A549 (cell line): ENCODE data around the gene MAPK8IP3. TPM values are rescaled to one million over a fixed set of nuclear protein-coding genes. Genes with fewer than 3 reads are reported as not detected.

ENCODE experiments used
- ATAC-seq, 2 experiments: fragments of 200-7000 bp in 1 of 2; fragments of >200 bp in 1 of 2; cut with Nextera tagmentation in 1 of 2; cut with Tn5 transposase in 1 of 2; 3 replicates each; pipeline versions ENCODE4 v1.8.0 to v1.9.1; 2018 to 2020; ENCODE audit warnings: mild to moderate bottlenecking in 1 of 2, moderate library complexity in 1 of 2
- CTCF ChIA-PET: fragments of 300-600 bp; sonication (Branson Sonifier 250); formaldehyde crosslinking; extraction: SDS; loops from one replicate; lab custom pipeline; 2021; ENCODE audit warnings: antibody characterized with exemption, inconsistent platforms; lab: Yijun Ruan, JAX
- POLR2A ChIA-PET: fragments of 350-600 bp; formaldehyde crosslinking; extraction: SDS; loops from one replicate; lab custom pipeline; 2021; ENCODE audit warnings: antibody characterized with exemption, inconsistent platforms; lab: Yijun Ruan, JAX
- DNase-seq, 2 experiments: peaks; one replicate each; pipeline versions ENCODE4 v3.0.0 to v3.0.0-alpha.2; 2011 to 2016; ENCODE audit warnings: low read depth in 1 of 2, low spot score in 1 of 2
- FAIRE-seq: peaks from 2 replicates; lab custom pipeline; 2011; peaks lifted over from hg19 to GRCh38; lab: Jason Lieb, UNC
- H3K27ac ChIP-seq, 2 experiments: fragments of >200 bp; sonication (Bioruptor Twin); formaldehyde crosslinking; 3 replicates each; pipeline ENCODE4 v1.5.1; 2016 to 2017
- H3K4me1 ChIP-seq: fragments of >200 bp; sonication (Bioruptor Twin); formaldehyde crosslinking; 3 replicates; pipeline ENCODE4 v1.6.1; 2016
- H3K4me2 ChIP-seq: fragments of >200 bp; sonication (Bioruptor Twin); formaldehyde crosslinking; 3 replicates; pipeline ENCODE4 v1.6.1; 2016
- H3K4me3 ChIP-seq: fragments of >200 bp; sonication (Bioruptor Twin); formaldehyde crosslinking; 3 replicates; pipeline ENCODE4 v1.5.1; 2016
- H3K9me3 ChIP-seq: fragments of >200 bp; sonication (Bioruptor Twin); formaldehyde crosslinking; 3 replicates; pipeline ENCODE4 v1.6.1; 2016
- HOXB13 ChIP-seq: fragments of 250-450 bp; sonication (Bioruptor Pico); IDR thresholded peaks from 2 replicates; pipeline ENCODE4 v1.5.0; 2020; ENCODE audit warnings: low read depth, mild to moderate bottlenecking, moderate library complexity
- POLR2AphosphoS2 ChIP-seq: conservative IDR thresholded peaks from 2 replicates; pipeline ENCODE4 v1.6.1; 2012; ENCODE audit warnings: low read length, improper control_type of control experiment, inconsistent platforms
- ZFP36 ChIP-seq: fragments of 450-650 bp; IDR thresholded peaks from 2 replicates; pipeline ENCODE4 v1.6.1; 2014; ENCODE audit warnings: borderline replicate concordance; ENCODE audit not compliant: partially characterized antibody
- WGBS: methylation state at CpG from one replicate; pipeline ENCODE4 v1.1.6; 2017; ENCODE audit errors: missing lambda C conversion rate; 5-methylcytosine and 5-hydroxymethylcytosine counted together
- polyA plus RNA-seq, 4 experiments: library from polyadenylated mRNA; depleted of rRNA in 3 of 4; stranded (reverse); fragments of >200 nt; fragmentation: RNase III in 1 of 4; extraction: RNeasy Plus Mini Kit Qiagen cat#74134 plus additional on column Dnase treatment in 1 of 4; gene quantifications; 2 replicates in 3 of 4; 3 replicates in 1 of 4; pipeline ENCODE4 v1.2.3, GENCODE V29; 2011 to 2017
- small RNA-seq, 6 experiments: library from RNA; depleted of rRNA; stranded (forward); fragments of <200 nt; gene quantifications; one replicate each; pipeline ENCODE3, GENCODE V24; 2012

Gene MAPK8IP3
- polyA plus RNA-seq, 2 of the 4 experiments (the other 2 are of a cell fraction): 12.0 to 53.3 TPM

- Histone ChIP-seq H3K27ac (no peak overlapping the region), H3K4me1 (no peaks in the 10 kb centered on the region), H3K4me2 (no peak overlapping the region), H3K9me3 (no peaks in the 10 kb centered on the region), H3K4me3 (no peak overlapping the region)
- ChIA-PET POLR2A (no interaction called here), CTCF (no interaction called here)
- no peak for ATAC-seq
- no peak for DNase-seq
- 93% methylated on average over 15 of the region's 15 CpGs for WGBS
- no peak for FAIRE-seq
- no peak for TF ChIP-seq POLR2AphosphoS2
- TF ChIP-seq ZFP36: no peak
- TF ChIP-seq HOXB13: no peak
Observed at GRCh38 chr16:1819611-1820010, 113.6 kb downstream of the MAPK8IP3 start.

Small RNA genes within 50 kb of the gene (small RNA-seq; reads per million reads assigned to genes)
- gene MIR3177: 0 to 5.4 (median 1.3) reads per million in 6 experiments

Other genes starting within 250 kb of the MAPK8IP3 start
- 17.2 and 19.9 TPM in 2 replicates for gene CLCN7, start 231.2 kb upstream of the MAPK8IP3 start, polyA plus RNA-seq (2011; rRNA removed)
- 51.6 to 69.7 TPM (median 62.8 TPM) in 3 replicates for gene CLCN7, start 231.2 kb upstream of the MAPK8IP3 start, polyA plus RNA-seq (2017; fragmentation: RNase III; extraction: RNeasy Plus Mini Kit Qiagen cat#74134 plus additional on column Dnase treatment)
- not detected in 2 replicates for gene PTX4, start 217.3 kb upstream of the MAPK8IP3 start, polyA plus RNA-seq (2011; rRNA removed)
- gene PTX4, start 217.3 kb upstream of the MAPK8IP3 start, polyA plus RNA-seq (2017; fragmentation: RNase III; extraction: RNeasy Plus Mini Kit Qiagen cat#74134 plus additional on column Dnase treatment): 0.07 TPM in 2 of 3 replicates, not detected in the other
- gene TELO2, start 212.8 kb upstream of the MAPK8IP3 start, polyA plus RNA-seq (2011; rRNA removed): 9.2 and 10.6 TPM in 2 replicates
- gene TELO2, start 212.8 kb upstream of the MAPK8IP3 start, polyA plus RNA-seq (2017; fragmentation: RNase III; extraction: RNeasy Plus Mini Kit Qiagen cat#74134 plus additional on column Dnase treatment): 30.4 to 35.0 TPM (median 34.8 TPM) in 3 replicates
- not detected in 2 replicates for gene TMEM204, start 172.5 kb upstream of the MAPK8IP3 start, polyA plus RNA-seq (2011; rRNA removed)
- not detected in 3 replicates for gene TMEM204, start 172.5 kb upstream of the MAPK8IP3 start, polyA plus RNA-seq (2017; fragmentation: RNase III; extraction: RNeasy Plus Mini Kit Qiagen cat#74134 plus additional on column Dnase treatment)
- 6.8 and 6.9 TPM in 2 replicates for gene IFT140, start 94.1 kb upstream of the MAPK8IP3 start, polyA plus RNA-seq (2011; rRNA removed)
- gene IFT140, start 94.1 kb upstream of the MAPK8IP3 start, polyA plus RNA-seq (2017; fragmentation: RNase III; extraction: RNeasy Plus Mini Kit Qiagen cat#74134 plus additional on column Dnase treatment): 11.1 to 14.4 TPM (median 13.7 TPM) in 3 replicates
- gene CRAMP1, start 93.8 kb upstream of the MAPK8IP3 start, polyA plus RNA-seq (2011; rRNA removed): 6.5 and 8.6 TPM in 2 replicates
- 8.6 to 9.1 TPM (median 9.1 TPM) in 3 replicates for gene CRAMP1, start 93.8 kb upstream of the MAPK8IP3 start, polyA plus RNA-seq (2017; fragmentation: RNase III; extraction: RNeasy Plus Mini Kit Qiagen cat#74134 plus additional on column Dnase treatment)
- 91.6 and 97.6 TPM in 2 replicates for gene JPT2, start 27.9 kb upstream of the MAPK8IP3 start, polyA plus RNA-seq (2011; rRNA removed)
- gene JPT2, start 27.9 kb upstream of the MAPK8IP3 start, polyA plus RNA-seq (2017; fragmentation: RNase III; extraction: RNeasy Plus Mini Kit Qiagen cat#74134 plus additional on column Dnase treatment): 139 to 156 TPM (median 150 TPM) in 3 replicates
- gene NME3, start 65.3 kb downstream of the MAPK8IP3 start, polyA plus RNA-seq (2011; rRNA removed): 15.2 and 15.7 TPM in 2 replicates
- gene NME3, start 65.3 kb downstream of the MAPK8IP3 start, polyA plus RNA-seq (2017; fragmentation: RNase III; extraction: RNeasy Plus Mini Kit Qiagen cat#74134 plus additional on column Dnase treatment): 46.4 to 59.2 TPM (median 49.9 TPM) in 3 replicates
- 2.9 and 3.7 TPM in 2 replicates for gene EME2, start 66.6 kb downstream of the MAPK8IP3 start, polyA plus RNA-seq (2011; rRNA removed)
- 13.0 to 17.3 TPM (median 16.5 TPM) in 3 replicates for gene EME2, start 66.6 kb downstream of the MAPK8IP3 start, polyA plus RNA-seq (2017; fragmentation: RNase III; extraction: RNeasy Plus Mini Kit Qiagen cat#74134 plus additional on column Dnase treatment)
- gene MRPS34, start 66.9 kb downstream of the MAPK8IP3 start, polyA plus RNA-seq (2011; rRNA removed): 105 and 118 TPM in 2 replicates
- 210 to 220 TPM (median 214 TPM) in 3 replicates for gene MRPS34, start 66.9 kb downstream of the MAPK8IP3 start, polyA plus RNA-seq (2017; fragmentation: RNase III; extraction: RNeasy Plus Mini Kit Qiagen cat#74134 plus additional on column Dnase treatment)
- gene SPSB3, start 76.4 kb downstream of the MAPK8IP3 start, polyA plus RNA-seq (2011; rRNA removed): 9.2 and 10.6 TPM in 2 replicates
- gene SPSB3, start 76.4 kb downstream of the MAPK8IP3 start, polyA plus RNA-seq (2017; fragmentation: RNase III; extraction: RNeasy Plus Mini Kit Qiagen cat#74134 plus additional on column Dnase treatment): 10.6 to 17.3 TPM (median 14.6 TPM) in 3 replicates
- 21.9 and 24.7 TPM in 2 replicates for gene NUBP2, start 76.8 kb downstream of the MAPK8IP3 start, polyA plus RNA-seq (2011; rRNA removed)
- gene NUBP2, start 76.8 kb downstream of the MAPK8IP3 start, polyA plus RNA-seq (2017; fragmentation: RNase III; extraction: RNeasy Plus Mini Kit Qiagen cat#74134 plus additional on column Dnase treatment): 58.9 to 65.3 TPM (median 60.7 TPM) in 3 replicates
- gene IGFALS, start 87.5 kb downstream of the MAPK8IP3 start, polyA plus RNA-seq (2011; rRNA removed): 0.08 TPM in 1 of 2 replicates, not detected in the other
- gene IGFALS, start 87.5 kb downstream of the MAPK8IP3 start, polyA plus RNA-seq (2017; fragmentation: RNase III; extraction: RNeasy Plus Mini Kit Qiagen cat#74134 plus additional on column Dnase treatment): 0.05 to 0.08 TPM in 2 of 3 replicates, not detected in the other
- 27.2 and 34.9 TPM in 2 replicates for gene HAGH, start 120.6 kb downstream of the MAPK8IP3 start, polyA plus RNA-seq (2011; rRNA removed)
- 58.7 to 66.4 TPM (median 59.8 TPM) in 3 replicates for gene HAGH, start 120.6 kb downstream of the MAPK8IP3 start, polyA plus RNA-seq (2017; fragmentation: RNase III; extraction: RNeasy Plus Mini Kit Qiagen cat#74134 plus additional on column Dnase treatment)
- 30.2 and 30.6 TPM in 2 replicates for gene FAHD1, start 121.0 kb downstream of the MAPK8IP3 start, polyA plus RNA-seq (2011; rRNA removed)
- 63.2 to 68.4 TPM (median 64.5 TPM) in 3 replicates for gene FAHD1, start 121.0 kb downstream of the MAPK8IP3 start, polyA plus RNA-seq (2017; fragmentation: RNase III; extraction: RNeasy Plus Mini Kit Qiagen cat#74134 plus additional on column Dnase treatment)
- gene MEIOB, start 166.0 kb downstream of the MAPK8IP3 start, polyA plus RNA-seq (2011; rRNA removed): 7.5 and 9.1 TPM in 2 replicates
- 2.9 to 3.5 TPM (median 2.9 TPM) in 3 replicates for gene MEIOB, start 166.0 kb downstream of the MAPK8IP3 start, polyA plus RNA-seq (2017; fragmentation: RNase III; extraction: RNeasy Plus Mini Kit Qiagen cat#74134 plus additional on column Dnase treatment)
- 1.1 and 1.5 TPM in 2 replicates for gene HS3ST6, start 212.2 kb downstream of the MAPK8IP3 start, polyA plus RNA-seq (2011; rRNA removed)
- 1.4 to 2.6 TPM (median 2.0 TPM) in 3 replicates for gene HS3ST6, start 212.2 kb downstream of the MAPK8IP3 start, polyA plus RNA-seq (2017; fragmentation: RNase III; extraction: RNeasy Plus Mini Kit Qiagen cat#74134 plus additional on column Dnase treatment)
- 27.7 and 34.4 TPM in 2 replicates for gene MSRB1, start 237.0 kb downstream of the MAPK8IP3 start, polyA plus RNA-seq (2011; rRNA removed)
- 27.7 to 38.4 TPM (median 37.5 TPM) in 3 replicates for gene MSRB1, start 237.0 kb downstream of the MAPK8IP3 start, polyA plus RNA-seq (2017; fragmentation: RNase III; extraction: RNeasy Plus Mini Kit Qiagen cat#74134 plus additional on column Dnase treatment)
- not detected in 2 replicates for gene RPL3L, start 248.5 kb downstream of the MAPK8IP3 start, polyA plus RNA-seq (2011; rRNA removed)
- gene RPL3L, start 248.5 kb downstream of the MAPK8IP3 start, polyA plus RNA-seq (2017; fragmentation: RNase III; extraction: RNeasy Plus Mini Kit Qiagen cat#74134 plus additional on column Dnase treatment): 0.20 TPM in 1 of 3 replicates, not detected in the others